Measurements from ENCODE around the gene MAN2A1. TPM values are rescaled to one million over a fixed set of nuclear protein-coding genes. Genes with fewer than 3 reads are reported as not detected.

Gene MAN2A1
- total RNA-seq, 1 experiment from 2014 or later: 51.0 TPM

- POLR2A ChIA-PET: no interaction called here
- DNase-seq (ENCODE audit: low read depth, low spot score): no peak
- H3K4me3 ChIP-seq (ENCODE audit: low read depth in 2 of 2, low read length in 2 of 2): no peak overlapping the region
- intact Hi-C loops (cut with micrococcal nuclease; ENCODE audit: unreplicated experiment) (no loop called here), in situ Hi-C loops (cut with HindIII; ENCODE audit: low pct_unique_long_range_greater_than_20kb, low sequenced_read_pairs) (no loop called here)
- CTCF ChIA-PET: no interaction called here
- H3K9me3 ChIP-seq (ENCODE audit: control insufficient read depth, insufficient read depth, low read depth, low read length): no peaks in the 10 kb centered on the region
- TF ChIP-seq REST (IDR thresholded peaks at IDR 0.05; ENCODE audit: insufficient read depth in 1 of 2, low read depth in 2 of 2, low read length in 1 of 2) (no peak), POLR2AphosphoS5 (IDR thresholded peaks at IDR 0.05; ENCODE audit: low read depth, low read length) (no peak), TCF7L2 (IDR thresholded peaks at IDR 0.05; ENCODE audit: low read depth, low read length) (no peak), SIN3A (IDR thresholded peaks at IDR 0.05; ENCODE audit: borderline replicate concordance, insufficient read depth, low read depth, low read length) (no peak), CTCF (IDR thresholded peaks at IDR 0.05) (no peak)
- no peak for ATAC-seq
- no TSS peak for BruUV-seq (replicated peaks)
- H3K27me3 ChIP-seq (ENCODE audit: control insufficient read depth, insufficient read depth, low read length): no peaks in the 10 kb centered on the region
- no peaks in the 10 kb centered on the region for H3K36me3 ChIP-seq (ENCODE audit: control insufficient read depth, insufficient read depth, low read length)
- H3K27ac ChIP-seq (ENCODE audit: low read length): no peak overlapping the region
- no peaks in the 10 kb centered on the region for H3K4me1 ChIP-seq (ENCODE audit: control insufficient read depth, insufficient read depth, low read length)
Observed at GRCh38 chr5:109907189-109907588, 217.5 kb downstream of the MAN2A1 start.

- intact Hi-C loops (cut with micrococcal nuclease; ENCODE audit: unreplicated experiment) (no loop called here), in situ Hi-C loops (cut with HindIII; ENCODE audit: low pct_unique_long_range_greater_than_20kb, low sequenced_read_pairs) (no loop called here)
- Histone ChIP-seq H3K36me3 (ENCODE audit: control insufficient read depth, insufficient read depth, low read length) (no peaks in the 10 kb centered on the region), H3K4me3 (ENCODE audit: low read depth in 2 of 2, low read length in 2 of 2) (no peak overlapping the region), H3K4me1 (ENCODE audit: control insufficient read depth, insufficient read depth, low read length) (no peaks in the 10 kb centered on the region), H3K27me3 (ENCODE audit: control insufficient read depth, insufficient read depth, low read length) (no peaks in the 10 kb centered on the region), H3K9me3 (ENCODE audit: control insufficient read depth, insufficient read depth, low read depth, low read length) (no peaks in the 10 kb centered on the region), H3K27ac (ENCODE audit: low read length) (no peak overlapping the region)
- DNase-seq (ENCODE audit: low read depth, low spot score): no peak
- ChIA-PET CTCF (no interaction called here), POLR2A (no interaction called here)
- TF ChIP-seq POLR2AphosphoS5 (IDR thresholded peaks at IDR 0.05; ENCODE audit: low read depth, low read length) (no peak), TCF7L2 (IDR thresholded peaks at IDR 0.05; ENCODE audit: low read depth, low read length) (no peak), REST (IDR thresholded peaks at IDR 0.05; ENCODE audit: insufficient read depth in 1 of 2, low read depth in 2 of 2, low read length in 1 of 2) (no peak), CTCF (IDR thresholded peaks at IDR 0.05) (no peak)
- BruUV-seq (replicated peaks): no TSS peak
- no peak for ATAC-seq
Observed at GRCh38 chr5:109907731-109908130, 218.0 kb downstream of the MAN2A1 start.

Data from Panc1 (cell line).